HG03159 (cell line): ENCODE data around the gene ADAP1.

Source experiments
- ATAC-seq: cut with Tn5 transposase; IDR thresholded peaks from one replicate; pipeline ENCODE4 v1.9.1; 2021; ENCODE audit warnings: mild to moderate bottlenecking, moderate library complexity; ENCODE audit not compliant: unreplicated experiment

Gene ADAP1

GRCh38 chr7:897771-898376 lies 56.6 kb downstream of the ADAP1 start:
- no peak for ATAC-seq

- no peak for ATAC-seq
These were observed 57.4 kb downstream of the ADAP1 start for GRCh38 chr7:897086-897485.

- no peak for ATAC-seq
These were observed 58.0 kb downstream of the ADAP1 start for GRCh38 chr7:896346-897075.

- ATAC-seq, result no peak
These were observed 58.9 kb downstream of the ADAP1 start for GRCh38 chr7:895451-896052.

- no peak for ATAC-seq
These were observed 59.5 kb downstream of the ADAP1 start for GRCh38 chr7:894927-895450.

GRCh38 chr7:894164-894867 lies 60.2 kb downstream of the ADAP1 start:
- no peak for ATAC-seq

- ATAC-seq, result no peak
These were observed 60.8 kb downstream of the ADAP1 start for GRCh38 chr7:893686-894085.

GRCh38 chr7:892648-893593 lies 61.6 kb downstream of the ADAP1 start:
- no peak for ATAC-seq

GRCh38 chr7:891805-892204 lies 62.7 kb downstream of the ADAP1 start:
- no peak for ATAC-seq

- ATAC-seq, result no peak
These were observed 63.2 kb downstream of the ADAP1 start for GRCh38 chr7:891291-891690.

- ATAC-seq, result no peak
These were observed 63.6 kb downstream of the ADAP1 start for GRCh38 chr7:890868-891267.

- no peak for ATAC-seq
These were observed 65.1 kb downstream of the ADAP1 start for GRCh38 chr7:889391-889790.

- no peak for ATAC-seq
These were observed 65.5 kb downstream of the ADAP1 start for GRCh38 chr7:889025-889390.

GRCh38 chr7:888081-889024 lies 66.1 kb downstream of the ADAP1 start:
- no peak for ATAC-seq

GRCh38 chr7:887488-887820 lies 67.0 kb downstream of the ADAP1 start:
- no peak for ATAC-seq

- ATAC-seq, result no peak
These were observed 67.6 kb downstream of the ADAP1 start for GRCh38 chr7:886626-887487.

- ATAC-seq, result no peak
These were observed 68.4 kb downstream of the ADAP1 start for GRCh38 chr7:885893-886625.
